Neural crest cell (in vitro differentiated cells): ENCODE data around the gene PLRG1. TPM values are rescaled to one million over a fixed set of nuclear protein-coding genes. Genes with fewer than 3 reads are reported as not detected.

Experiments
- DNase-seq: peaks from one replicate; pipeline ENCODE4 v3.0.0; 2021; ENCODE audit warnings: low read depth, mixed read lengths, low spot score
- H3K27ac Mint-ChIP-seq: one replicate; pipeline ENCODE4 v1.8.0; 2021; ENCODE audit warnings: mild to moderate bottlenecking, mixed read lengths; ENCODE audit not compliant: unreplicated experiment
- H3K27me3 Mint-ChIP-seq: 2 replicates; pipeline ENCODE4 v1.8.0; 2021; ENCODE audit warnings: low read depth, mild to moderate bottlenecking, mixed read lengths
- H3K36me3 Mint-ChIP-seq: 2 replicates; pipeline ENCODE4 v1.8.0; 2021; ENCODE audit warnings: low read depth, mild to moderate bottlenecking, mixed read lengths
- H3K4me1 Mint-ChIP-seq: 2 replicates; pipeline ENCODE4 v1.8.0; 2021; ENCODE audit warnings: mixed read lengths
- H3K4me3 Mint-ChIP-seq: one replicate; pipeline ENCODE4 v1.8.0; 2021; ENCODE audit warnings: mild to moderate bottlenecking, mixed read lengths
- H3K9me3 Mint-ChIP-seq: 2 replicates; pipeline ENCODE4 v1.8.0; 2021; ENCODE audit warnings: mixed read lengths
- total RNA-seq: library from RNA; stranded (reverse); gene quantifications from 2 replicates; pipeline ENCODE4 v1.2.1, GENCODE V29; 2021
- TF ChIP-seq, protein P1 (sequence below): fragments of 200-600 bp; sonication (generic); conservative IDR thresholded peaks from 2 replicates; pipeline ENCODE4 v1.5.0; 2021; ENCODE audit warnings: antibody characterized with exemption, mild to moderate bottlenecking

PLRG1 gene
- total RNA-seq, 1 donor from 2014 or later, result 93.3 TPM

DNA sequence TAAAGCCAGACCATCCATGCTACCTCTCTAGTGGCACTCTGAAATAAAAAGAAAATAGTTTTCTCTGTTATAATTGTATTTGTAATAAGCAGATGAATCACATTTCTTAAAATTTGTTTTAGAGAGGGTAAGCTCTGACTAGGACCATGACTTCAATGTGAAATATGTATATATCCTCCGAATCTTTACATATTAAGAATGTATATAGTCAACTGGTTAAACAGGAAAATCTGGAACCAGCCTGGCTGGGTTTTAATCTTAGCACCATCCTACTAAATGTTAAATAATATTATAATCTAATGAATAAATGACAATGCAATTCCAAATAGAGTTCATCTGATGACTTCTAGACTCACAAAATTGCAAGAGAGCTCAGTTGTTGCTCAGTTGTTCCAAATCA lies 14.1 kb upstream of the PLRG1 start:
- Mint-ChIP-seq H3K27ac (no peak overlapping the region), H3K4me1 (no peaks in the 10 kb centered on the region), H3K4me3 (no peak overlapping the region), H3K9me3 (no peaks in the 10 kb centered on the region), H3K36me3 (no peaks in the 10 kb centered on the region), H3K27me3 (peaks cover 11% of the 10 kb centered on the region)
- TF ChIP-seq, protein P1, sequence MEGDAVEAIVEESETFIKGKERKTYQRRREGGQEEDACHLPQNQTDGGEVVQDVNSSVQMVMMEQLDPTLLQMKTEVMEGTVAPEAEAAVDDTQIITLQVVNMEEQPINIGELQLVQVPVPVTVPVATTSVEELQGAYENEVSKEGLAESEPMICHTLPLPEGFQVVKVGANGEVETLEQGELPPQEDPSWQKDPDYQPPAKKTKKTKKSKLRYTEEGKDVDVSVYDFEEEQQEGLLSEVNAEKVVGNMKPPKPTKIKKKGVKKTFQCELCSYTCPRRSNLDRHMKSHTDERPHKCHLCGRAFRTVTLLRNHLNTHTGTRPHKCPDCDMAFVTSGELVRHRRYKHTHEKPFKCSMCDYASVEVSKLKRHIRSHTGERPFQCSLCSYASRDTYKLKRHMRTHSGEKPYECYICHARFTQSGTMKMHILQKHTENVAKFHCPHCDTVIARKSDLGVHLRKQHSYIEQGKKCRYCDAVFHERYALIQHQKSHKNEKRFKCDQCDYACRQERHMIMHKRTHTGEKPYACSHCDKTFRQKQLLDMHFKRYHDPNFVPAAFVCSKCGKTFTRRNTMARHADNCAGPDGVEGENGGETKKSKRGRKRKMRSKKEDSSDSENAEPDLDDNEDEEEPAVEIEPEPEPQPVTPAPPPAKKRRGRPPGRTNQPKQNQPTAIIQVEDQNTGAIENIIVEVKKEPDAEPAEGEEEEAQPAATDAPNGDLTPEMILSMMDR, result no peak
- no peak for DNase-seq

DNA sequence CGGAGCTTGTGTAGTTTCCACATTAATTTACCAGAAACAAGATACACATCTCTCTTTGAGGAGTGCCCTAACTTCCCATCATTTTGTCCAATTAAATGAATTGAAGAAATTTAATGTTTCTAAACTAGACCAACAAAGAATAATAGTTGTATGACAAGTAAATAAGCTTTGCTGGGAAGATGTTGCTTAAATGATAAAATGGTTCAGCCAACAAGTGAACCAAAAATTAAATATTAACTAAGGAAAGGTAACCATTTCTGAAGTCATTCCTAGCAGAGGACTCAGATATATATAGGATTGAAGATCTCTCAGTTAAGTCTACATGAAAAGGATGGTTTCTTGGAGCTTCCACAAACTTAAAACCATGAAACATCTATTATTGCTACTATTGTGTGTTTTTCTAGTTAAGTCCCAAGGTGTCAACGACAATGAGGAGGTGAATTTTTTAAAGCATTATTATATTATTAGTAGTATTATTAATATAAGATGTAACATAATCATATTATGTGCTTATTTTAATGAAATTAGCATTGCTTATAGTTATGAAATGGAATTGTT lies 12.6 kb upstream of the PLRG1 start, which contains the start of gene FGB:
Gene FGB (plus strand): TSS at position 315 of the 558 bp plus-strand sequence. CDS start 8 bp downstream, at position 323.
- no peaks in the 10 kb centered on the region for H3K36me3 Mint-ChIP-seq
- no peak within 1 kb of the TSS for H3K4me3 Mint-ChIP-seq
- H3K27me3 Mint-ChIP-seq, result peaks cover 14% of the 10 kb centered on the region
- DNase-seq, result no peak
- H3K27ac Mint-ChIP-seq, result no peak within 1 kb of the TSS
- H3K4me1 Mint-ChIP-seq, result no peaks in the 10 kb centered on the region
- TF ChIP-seq, protein P1, result no peak
- H3K9me3 Mint-ChIP-seq, result no peaks in the 10 kb centered on the region

- no peaks in the 10 kb centered on the region for H3K4me1 Mint-ChIP-seq
- no peak overlapping the region for H3K4me3 Mint-ChIP-seq
- H3K27me3 Mint-ChIP-seq, result peaks cover 14% of the 10 kb centered on the region
- no peaks in the 10 kb centered on the region for H3K36me3 Mint-ChIP-seq
- TF ChIP-seq, protein P1, result no peak
- no peak overlapping the region for H3K27ac Mint-ChIP-seq
- no peak for DNase-seq
- no peaks in the 10 kb centered on the region for H3K9me3 Mint-ChIP-seq
Measured at GRCh38 chr4:154560824-154561231, 10.6 kb upstream of the PLRG1 start.

GRCh38 chr4:154560419-154560801 lies 10.2 kb upstream of the PLRG1 start:
- Mint-ChIP-seq H3K27me3 (peaks cover 14% of the 10 kb centered on the region), H3K27ac (no peak overlapping the region)

GRCh38 chr4:154559494-154560418 lies 9.6 kb upstream of the PLRG1 start:
- DNase-seq, result no peak
- TF ChIP-seq, protein P1, result peak; percentile 77
- Mint-ChIP-seq H3K27me3 (peaks cover 14% of the 10 kb centered on the region), H3K9me3 (no peaks in the 10 kb centered on the region), H3K36me3 (no peaks in the 10 kb centered on the region), H3K27ac (no peak overlapping the region), H3K4me3 (no peak overlapping the region), H3K4me1 (no peaks in the 10 kb centered on the region)

More at GRCh38 chr4:154560419-154560801, 10.2 kb upstream of the PLRG1 start:
- no peaks in the 10 kb centered on the region for H3K36me3 Mint-ChIP-seq
- H3K4me3 Mint-ChIP-seq, result no peak overlapping the region
- DNase-seq, result no peak
- H3K4me1 Mint-ChIP-seq, result no peaks in the 10 kb centered on the region
- no peaks in the 10 kb centered on the region for H3K9me3 Mint-ChIP-seq
- TF ChIP-seq, protein P1, result no peak
